GM18508 (cell line): ENCODE measurements around the gene MS4A6E.
"Not testable (repeated sequence)": the region's sequence is repeated elsewhere in the genome, so short reads cannot be mapped to it uniquely, and the experiment has no call there.

ENCODE experiments used
- ATAC-seq: cut with Tn5 transposase; IDR thresholded peaks from one replicate; pipeline ENCODE4 v1.9.1; 2021; ENCODE audit warnings: moderate number of reproducible peaks; ENCODE audit not compliant: insufficient read depth, unreplicated experiment

The MS4A6E gene, protein sequence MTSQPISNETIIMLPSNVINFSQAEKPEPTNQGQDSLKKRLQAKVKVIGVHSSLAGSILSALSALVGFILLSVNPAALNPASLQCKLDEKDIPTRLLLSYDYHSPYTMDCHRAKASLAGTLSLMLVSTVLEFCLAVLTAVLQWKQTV

DNA sequence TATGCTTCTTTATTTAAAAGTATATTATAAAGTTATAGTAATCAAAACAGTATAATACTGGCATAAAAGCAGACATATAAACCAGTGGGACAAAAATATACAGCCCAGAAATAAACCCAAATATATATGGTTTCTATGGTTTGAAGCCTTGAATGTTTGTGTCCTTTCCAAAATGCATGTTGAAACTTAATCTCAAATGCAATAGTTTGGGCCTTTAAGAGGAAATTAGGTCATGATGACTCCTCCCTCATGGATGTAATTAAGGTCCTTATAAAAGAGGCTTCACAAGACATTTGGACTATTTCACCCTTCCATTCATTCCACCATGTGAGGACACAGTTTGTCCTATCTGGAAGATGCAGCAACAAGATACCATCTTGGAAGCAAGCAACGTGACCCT lies at the start of gene MS4A6E:
MS4A6E (plus strand) TSS at position 301 of the 400 bp plus-strand sequence. CDS start 7,641 bp downstream, outside the sequence.
- ATAC-seq = no peak

DNA sequence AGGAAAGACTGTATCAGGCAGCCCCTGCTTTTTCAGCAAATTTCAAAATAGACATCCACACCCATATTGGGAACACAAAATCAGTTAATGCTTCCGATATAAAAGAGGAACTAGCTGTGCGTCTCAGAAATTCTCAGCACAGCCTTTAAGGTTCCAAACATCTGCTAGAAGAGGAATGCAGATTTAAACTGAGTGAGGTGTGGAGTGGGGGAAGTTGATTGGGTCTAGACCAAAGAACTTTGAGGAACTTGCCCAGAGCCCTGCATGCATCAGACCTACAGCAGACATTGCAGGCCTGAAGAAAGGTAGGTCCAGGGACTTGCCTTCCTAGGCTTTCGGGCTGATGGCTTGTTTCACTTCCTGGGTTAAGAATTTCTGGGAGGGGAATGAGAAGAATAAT lies 46.6 kb upstream of the MS4A6E start, which contains the start of gene MS4A4A:
MS4A4A (plus strand) TSS at position 255 of the 400 bp plus-strand sequence; CDS start at position 265, 10 bp downstream.
- no peak for ATAC-seq

DNA sequence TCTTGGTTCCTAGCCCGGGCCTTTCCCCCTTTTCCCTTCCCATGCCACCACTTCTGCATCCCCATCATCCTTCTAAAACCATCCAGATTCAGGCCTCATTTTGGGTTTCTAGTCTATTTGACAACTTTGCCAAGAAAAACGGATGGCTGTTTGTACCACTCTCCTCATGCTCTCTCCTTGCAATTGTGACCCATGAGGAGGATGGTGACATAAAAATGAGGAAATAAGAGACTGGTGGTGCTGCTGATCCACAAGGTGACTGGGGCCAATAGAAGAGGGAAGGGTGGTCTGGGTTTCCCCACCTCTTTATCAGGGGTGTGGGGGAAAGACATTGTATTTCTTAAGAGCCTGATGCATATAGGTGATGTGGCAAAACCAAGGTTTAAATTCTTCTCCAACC lies 45.6 kb upstream of the MS4A6E start:
- no peak for ATAC-seq

DNA sequence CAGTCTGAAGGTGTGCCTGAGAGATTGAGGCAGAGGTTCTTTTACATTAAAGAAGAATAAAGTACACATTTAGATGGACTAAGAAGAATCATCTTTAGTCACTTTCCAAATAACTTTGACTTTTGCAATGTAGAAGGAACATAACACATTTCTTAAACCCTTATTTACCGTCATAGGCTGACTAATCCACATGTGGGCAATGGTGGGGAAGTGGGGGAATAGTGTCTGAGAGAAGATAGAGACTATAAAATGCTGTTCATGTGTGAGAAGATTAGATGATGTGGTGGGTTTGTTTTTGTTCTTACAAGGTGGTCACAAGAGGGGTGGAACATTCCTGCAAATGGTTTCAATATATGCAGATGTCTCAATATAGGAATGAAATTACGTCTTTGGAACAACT lies 44.8 kb upstream of the MS4A6E start:
- no peak for ATAC-seq

GRCh38 chr11:60285411-60286126 lies 41.5 kb upstream of the MS4A6E start:
- not testable (repeated sequence) for ATAC-seq

DNA sequence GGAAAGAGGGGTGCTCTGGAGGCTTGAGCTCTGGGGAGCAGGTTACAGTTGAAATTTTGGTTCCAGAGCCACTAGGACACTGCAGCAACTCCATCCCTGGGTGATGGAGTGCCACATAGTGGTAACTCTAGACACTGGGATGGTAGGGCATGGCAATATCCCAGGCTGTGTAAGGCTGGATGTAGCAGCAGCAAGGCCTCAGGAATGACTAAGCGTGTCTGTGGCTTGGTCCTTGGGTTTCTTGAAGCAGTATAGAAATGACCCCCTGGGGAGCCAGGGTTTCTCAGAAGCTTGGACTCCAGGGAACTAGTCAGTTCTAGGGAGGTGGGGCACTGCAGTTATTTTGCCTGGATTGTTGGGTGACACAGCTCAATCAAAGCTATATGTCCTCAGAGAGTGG lies 38.5 kb upstream of the MS4A6E start:
- ATAC-seq = no peak

GRCh38 chr11:60292145-60292544 lies 34.9 kb upstream of the MS4A6E start:
- no peak for ATAC-seq

GRCh38 chr11:60301178-60301577 lies 25.9 kb upstream of the MS4A6E start:
- ATAC-seq = no peak

DNA sequence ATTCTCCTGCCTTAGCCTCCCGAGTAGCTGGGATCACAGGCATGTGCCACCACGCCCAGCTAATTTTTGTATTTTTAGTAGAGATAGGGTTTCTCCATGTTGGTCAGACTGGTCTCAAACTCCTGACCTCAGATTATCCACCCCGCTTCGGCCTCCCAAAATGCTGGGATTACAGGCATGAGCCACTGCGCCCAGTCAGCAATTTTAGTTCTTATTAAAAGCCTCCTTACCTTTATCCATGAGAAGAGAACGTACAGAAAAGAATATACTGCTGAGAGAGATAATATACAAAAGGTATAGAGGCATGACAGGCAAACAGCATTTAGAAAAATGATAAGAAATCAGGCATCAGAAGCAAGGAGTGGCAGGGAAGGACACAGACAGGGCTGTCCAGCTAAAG lies 25.2 kb upstream of the MS4A6E start:
- ATAC-seq = not testable (repeated sequence)

DNA sequence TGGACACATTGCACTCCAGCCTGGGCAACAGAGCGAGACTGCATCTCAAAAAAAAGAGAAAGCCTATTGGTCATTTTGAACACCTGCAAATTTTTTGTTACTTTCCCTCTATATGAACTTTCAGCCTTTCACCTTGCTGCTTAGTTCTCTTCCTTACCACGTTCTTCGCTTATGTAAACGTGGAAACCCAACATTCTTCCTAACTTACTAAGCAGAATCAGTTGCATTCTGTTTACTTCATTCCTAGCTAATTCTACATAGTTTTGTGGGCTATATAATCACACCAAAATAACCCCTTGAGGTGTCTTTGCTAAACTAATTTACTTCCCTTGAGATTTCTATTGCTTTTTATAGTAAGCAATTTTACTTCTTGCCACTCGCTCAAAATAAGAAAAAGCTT lies 23.4 kb upstream of the MS4A6E start:
- no peak for ATAC-seq

DNA sequence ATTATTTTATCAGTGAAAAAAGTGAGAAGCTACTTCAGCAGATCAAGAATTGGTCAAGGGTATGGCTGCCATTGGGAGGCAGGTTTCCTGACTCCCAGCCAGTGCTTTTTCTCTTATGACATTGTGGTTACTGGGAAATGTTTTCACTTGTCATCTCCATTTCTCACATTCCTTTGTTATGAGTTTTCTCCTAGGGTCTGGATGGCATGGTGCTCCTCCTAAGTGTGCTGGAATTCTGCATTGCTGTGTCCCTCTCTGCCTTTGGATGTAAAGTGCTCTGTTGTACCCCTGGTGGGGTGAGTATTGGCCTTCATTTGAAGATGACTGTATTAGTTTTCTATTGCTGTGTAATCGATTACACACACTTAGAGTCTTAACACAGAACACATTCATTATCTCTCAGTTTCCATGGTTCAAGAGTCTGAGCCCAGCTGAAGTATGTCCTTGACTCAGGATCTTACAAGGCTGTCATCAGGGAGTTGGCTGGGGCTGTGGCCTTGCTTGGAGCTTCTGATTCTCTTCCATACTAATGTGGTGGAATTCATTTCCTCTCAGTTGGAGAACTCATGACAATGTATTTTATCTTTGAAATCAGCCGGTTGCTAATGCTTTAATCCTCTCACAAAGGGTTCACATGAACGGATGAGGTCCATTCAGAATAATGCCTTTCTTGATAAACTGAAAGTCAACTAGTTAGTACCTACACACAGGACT lies 21.0 kb upstream of the MS4A6E start:
- no peak for ATAC-seq

GRCh38 chr11:60307507-60308195 lies 19.4 kb upstream of the MS4A6E start:
- ATAC-seq = no peak

GRCh38 chr11:60310407-60310998 lies 16.6 kb upstream of the MS4A6E start:
- peak; percentile 37 for ATAC-seq

GRCh38 chr11:60314635-60315321 lies 12.3 kb upstream of the MS4A6E start:
- no peak for ATAC-seq

- ATAC-seq = no peak
Measured at GRCh38 chr11:60315871-60316270, 11.2 kb upstream of the MS4A6E start.

DNA sequence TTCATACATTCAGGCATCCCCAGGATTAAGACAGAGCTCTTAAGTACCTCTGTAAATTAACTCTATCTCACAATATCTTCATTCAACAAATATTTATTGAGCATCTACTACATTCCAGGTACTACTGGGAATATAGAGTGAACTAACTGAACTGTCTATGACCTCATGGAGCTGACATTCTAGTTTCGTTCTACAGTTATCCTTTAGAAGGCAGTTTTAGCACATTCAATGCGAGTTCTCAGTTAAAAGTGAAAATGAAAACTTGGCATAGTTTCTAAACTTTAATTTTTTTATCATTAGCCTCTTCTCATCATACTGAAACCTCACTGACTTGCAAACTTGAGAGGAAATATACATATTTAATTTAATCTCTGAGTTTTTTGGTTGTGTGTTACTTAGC lies 10.7 kb upstream of the MS4A6E start:
- ATAC-seq = no peak

- ATAC-seq = no peak
Measured at GRCh38 chr11:60318726-60319125, 8.3 kb upstream of the MS4A6E start.

DNA sequence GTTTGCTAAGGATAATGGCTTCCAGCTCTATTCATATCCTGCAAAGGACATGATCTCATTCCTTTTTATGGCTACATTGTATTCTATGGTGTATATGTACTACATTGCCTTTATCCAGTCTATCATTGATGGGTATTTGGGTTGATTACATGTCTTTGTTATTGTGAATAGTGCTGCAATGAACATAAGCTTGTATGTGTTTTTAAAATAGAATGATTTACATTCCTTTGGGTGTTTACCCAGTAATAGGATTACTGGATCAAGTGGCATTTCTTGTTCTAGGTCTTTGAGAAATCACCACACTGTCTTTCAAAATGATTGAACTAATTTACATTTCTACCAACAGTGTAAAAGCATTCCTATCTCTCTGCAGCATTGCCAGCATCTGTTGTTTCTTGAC lies 6.0 kb upstream of the MS4A6E start:
- no peak for ATAC-seq

GRCh38 chr11:60328460-60328859 lies 1.4 kb downstream of the MS4A6E start:
- ATAC-seq = no peak

DNA sequence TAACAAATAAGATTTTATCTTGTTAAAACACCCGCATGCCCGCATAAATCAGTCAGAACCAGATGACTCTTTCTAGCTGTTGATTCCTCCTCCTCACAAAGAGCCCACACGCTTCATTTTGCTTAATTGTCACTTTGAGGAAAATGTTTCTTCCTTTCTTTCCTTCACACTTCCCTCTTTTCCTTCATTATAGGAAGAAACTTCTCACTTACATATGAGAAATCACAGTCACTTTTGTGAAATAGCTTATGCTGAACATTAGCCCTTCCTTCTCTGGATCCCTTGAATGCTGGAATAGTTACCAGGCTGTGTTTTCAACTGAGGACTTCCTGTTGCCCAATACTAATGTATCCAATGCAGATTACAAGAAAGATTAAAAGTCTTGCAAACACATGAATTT lies 5.8 kb downstream of the MS4A6E start:
- no peak for ATAC-seq
